ENCODE data around the gene CFAP100.

DNA sequence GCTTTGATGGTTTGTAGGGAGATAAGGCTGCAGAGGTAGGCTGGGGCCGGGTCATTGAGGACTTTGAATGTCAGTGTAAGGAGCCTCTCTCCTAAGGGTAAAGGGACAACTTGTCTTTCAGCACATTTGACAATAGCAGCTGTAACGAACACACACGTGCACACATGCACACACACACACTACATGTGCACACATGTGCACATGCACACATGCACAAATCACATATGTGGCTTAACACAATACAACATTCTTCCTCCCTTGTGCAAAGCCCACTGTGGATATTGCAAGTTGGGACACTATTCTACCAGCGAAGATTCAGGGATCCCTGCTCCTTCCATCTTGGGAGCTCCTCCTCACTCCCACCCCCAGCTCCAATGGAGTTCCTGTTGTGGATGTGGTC lies 1.1 kb upstream of the CFAP100 start:
- TF ChIP-seq, protein P1, sequence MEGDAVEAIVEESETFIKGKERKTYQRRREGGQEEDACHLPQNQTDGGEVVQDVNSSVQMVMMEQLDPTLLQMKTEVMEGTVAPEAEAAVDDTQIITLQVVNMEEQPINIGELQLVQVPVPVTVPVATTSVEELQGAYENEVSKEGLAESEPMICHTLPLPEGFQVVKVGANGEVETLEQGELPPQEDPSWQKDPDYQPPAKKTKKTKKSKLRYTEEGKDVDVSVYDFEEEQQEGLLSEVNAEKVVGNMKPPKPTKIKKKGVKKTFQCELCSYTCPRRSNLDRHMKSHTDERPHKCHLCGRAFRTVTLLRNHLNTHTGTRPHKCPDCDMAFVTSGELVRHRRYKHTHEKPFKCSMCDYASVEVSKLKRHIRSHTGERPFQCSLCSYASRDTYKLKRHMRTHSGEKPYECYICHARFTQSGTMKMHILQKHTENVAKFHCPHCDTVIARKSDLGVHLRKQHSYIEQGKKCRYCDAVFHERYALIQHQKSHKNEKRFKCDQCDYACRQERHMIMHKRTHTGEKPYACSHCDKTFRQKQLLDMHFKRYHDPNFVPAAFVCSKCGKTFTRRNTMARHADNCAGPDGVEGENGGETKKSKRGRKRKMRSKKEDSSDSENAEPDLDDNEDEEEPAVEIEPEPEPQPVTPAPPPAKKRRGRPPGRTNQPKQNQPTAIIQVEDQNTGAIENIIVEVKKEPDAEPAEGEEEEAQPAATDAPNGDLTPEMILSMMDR (IDR thresholded peaks at IDR 0.05; ENCODE audit: low read length): no peak
- TF ChIP-seq EZH2 (IDR thresholded peaks at IDR 0.05; ENCODE audit: borderline replicate concordance, low read length): no peak

All from OCI-LY1 (cell line).